ENCODE results near the gene ADAM11. TPM values are rescaled to one million over a fixed set of nuclear protein-coding genes. Genes with fewer than 3 reads are reported as not detected.

ADAM11 gene
- total and polyA plus RNA-seq, 2 experiments from 2014 or later = 0.20 to 0.22 TPM

- Histone ChIP-seq H4K20me1 (ENCODE audit: insufficient read depth) (no peaks in the 10 kb centered on the region), H3K27ac (no peak overlapping the region), H2AFZ (peak overlapping the region; percentile 81), H3K4me3 (peak overlapping the region; percentile 72), H3K9me3 (ENCODE audit: low read depth) (no peaks in the 10 kb centered on the region), H3K9ac (no peak overlapping the region), H3K79me2 (ENCODE audit: insufficient read depth) (no peaks in the 10 kb centered on the region), H3K27me3 (replicated peaks; ENCODE audit: insufficient read depth) (no peaks in the 10 kb centered on the region), H3K4me2 (ENCODE audit: unreplicated experiment) (peak overlapping the region; percentile 85), H3F3A (ENCODE audit: insufficient read depth) (no peaks in the 10 kb centered on the region), H3K36me3 (ENCODE audit: low read depth) (no peaks in the 10 kb centered on the region), H3K4me1 (ENCODE audit: insufficient read depth) (no peaks in the 10 kb centered on the region), H3K9me2 (ENCODE audit: insufficient read depth) (no peaks in the 10 kb centered on the region)
- no peak for TF ChIP-seq EZH2phosphoT487 (IDR thresholded peaks at IDR 0.05; ENCODE audit: insufficient read depth, low read depth)
- TF ChIP-seq EZH2 (IDR thresholded peaks at IDR 0.05; ENCODE audit: insufficient read depth, poor library complexity, severe bottlenecking) = no peak
- in situ Hi-C loops (cut with MboI) = no loop called here
- peak; percentile 99 for DNase-seq
- 1 to 2% methylated on average over 30 to 50 of the region's 50 CpGs for WGBS, 2 experiments (ENCODE audit: low coverage in 1 of 2, low lambda C conversion rate in 2 of 2, missing lambda C conversion rate in 2 of 2)
Measured at GRCh38 chr17:44775136-44775837, 16.5 kb downstream of the ADAM11 start.

- TF ChIP-seq EZH2phosphoT487 (IDR thresholded peaks at IDR 0.05; ENCODE audit: insufficient read depth, low read depth) (no peak), EZH2 (IDR thresholded peaks at IDR 0.05; ENCODE audit: insufficient read depth, poor library complexity, severe bottlenecking) (no peak)
- Histone ChIP-seq H4K20me1 (ENCODE audit: insufficient read depth) (no peaks in the 10 kb centered on the region), H2AFZ (peak overlapping the region; percentile 81), H3K9me2 (ENCODE audit: insufficient read depth) (no peaks in the 10 kb centered on the region), H3K4me1 (ENCODE audit: insufficient read depth) (no peaks in the 10 kb centered on the region), H3K27ac (no peak overlapping the region), H3K79me2 (ENCODE audit: insufficient read depth) (no peaks in the 10 kb centered on the region), H3K36me3 (ENCODE audit: low read depth) (no peaks in the 10 kb centered on the region), H3K4me2 (ENCODE audit: unreplicated experiment) (peak overlapping the region; percentile 85), H3K4me3 (peak overlapping the region; percentile 72), H3K9ac (peak overlapping the region; percentile 68), H3K27me3 (replicated peaks; ENCODE audit: insufficient read depth) (no peaks in the 10 kb centered on the region), H3K9me3 (ENCODE audit: low read depth) (no peaks in the 10 kb centered on the region), H3F3A (ENCODE audit: insufficient read depth) (no peaks in the 10 kb centered on the region)
- in situ Hi-C loops (cut with MboI) = no loop called here
- DNase-seq = no peak
- 12 to 16% methylated on average over 23 to 32 of the region's 43 CpGs for WGBS, 2 experiments (ENCODE audit: low coverage in 1 of 2, low lambda C conversion rate in 2 of 2, missing lambda C conversion rate in 2 of 2)
Measured at GRCh38 chr17:44775838-44776621, 17.2 kb downstream of the ADAM11 start.

GRCh38 chr17:44776628-44777393 is 18.0 kb downstream of the ADAM11 start:
- in situ Hi-C loops (cut with MboI) = no loop called here
- H4K20me1 ChIP-seq (ENCODE audit: insufficient read depth) = no peaks in the 10 kb centered on the region
- 91 to 93% methylated on average over 15 to 19 of the region's 19 CpGs for WGBS, 2 experiments (ENCODE audit: low coverage in 1 of 2, low lambda C conversion rate in 2 of 2, missing lambda C conversion rate in 2 of 2)

More at GRCh38 chr17:44776628-44777393, 18.0 kb downstream of the ADAM11 start:
- Histone ChIP-seq H3K27me3 (replicated peaks; ENCODE audit: insufficient read depth) (no peaks in the 10 kb centered on the region), H3K4me3 (no peak overlapping the region), H3K4me1 (ENCODE audit: insufficient read depth) (no peaks in the 10 kb centered on the region), H3K9me3 (ENCODE audit: low read depth) (no peaks in the 10 kb centered on the region), H3K9me2 (ENCODE audit: insufficient read depth) (no peaks in the 10 kb centered on the region), H3K9ac (no peak overlapping the region; the same call in 1 of the 2 replicates), H3F3A (ENCODE audit: insufficient read depth) (no peaks in the 10 kb centered on the region), H3K4me2 (ENCODE audit: unreplicated experiment) (no peak overlapping the region), H3K36me3 (ENCODE audit: low read depth) (no peaks in the 10 kb centered on the region), H2AFZ (no peak overlapping the region), H3K27ac (no peak overlapping the region), H3K79me2 (ENCODE audit: insufficient read depth) (no peaks in the 10 kb centered on the region)
- no peak for DNase-seq
- TF ChIP-seq EZH2 (IDR thresholded peaks at IDR 0.05; ENCODE audit: insufficient read depth, poor library complexity, severe bottlenecking) = no peak
- no peak for TF ChIP-seq EZH2phosphoT487 (IDR thresholded peaks at IDR 0.05; ENCODE audit: insufficient read depth, low read depth)

Data from GM23248 (cell line).